ENCODE results near the gene TRPC4. TPM values are rescaled to one million over a fixed set of nuclear protein-coding genes. Genes with fewer than 3 reads are reported as not detected.

The TRPC4 gene
- total RNA-seq (not detected), total RNA-seq (0 to 0.10 (median 0) reads per million in 172 experiments)
- polyA plus RNA-seq (2013, experiment 1 of 2), result not detected
- not detected for polyA plus RNA-seq (2013, experiment 2 of 2)

GRCh38 chr13:37869756-37870488, at the start of gene TRPC4:
Gene TRPC4 (minus strand): TSS chr13:37869772. CDS start chr13:37783333, 86,439 bp downstream.
- Histone ChIP-seq H3K27ac (ENCODE audit: low read depth in 1 of 2, low read length in 2 of 2) (no peak within 1 kb of the TSS), H3K9me3 (ENCODE audit: control insufficient read depth in 1 of 2, insufficient read depth in 1 of 2, low read length in 2 of 2) (peaks cover 0 to 20% of the 10 kb centered on the region in 2 experiments), H3K36me3 (ENCODE audit: insufficient read depth, low read length) (no peaks in the 10 kb centered on the region), H3K27me3 (ENCODE audit: control insufficient read depth in 1 of 2, insufficient read depth in 2 of 2, low read length in 2 of 2) (peaks cover 21 to 23% of the 10 kb centered on the region in 2 experiments), H3K4me3 (ENCODE audit: low read length) (no peak within 1 kb of the TSS), H3K4me1 (ENCODE audit: insufficient read depth, low read length) (no peaks in the 10 kb centered on the region)
- Mint-ChIP-seq H3K36me3 (ENCODE audit: low read depth) (no peaks in the 10 kb centered on the region), H3K9me3 (no peaks in the 10 kb centered on the region), H3K4me3 (no peak within 1 kb of the TSS), H3K27ac (no peak within 1 kb of the TSS), H3K27me3 (peaks cover 31% of the 10 kb centered on the region), H3K4me1 (ENCODE audit: low read depth) (no peaks in the 10 kb centered on the region)
- no peak for TF ChIP-seq CTCF (IDR thresholded peaks at IDR 0.05)
- CTCF ChIA-PET, result no interaction called here
- ATAC-seq (ENCODE audit: poor library complexity) (no peak), DNase-seq (no peak)
- intact Hi-C loops (cut with DNase I, micrococcal nuclease), result no loop called here
- POLR2A ChIA-PET, result no interaction called here

- Histone ChIP-seq H3K4me3 (ENCODE audit: low read length) (no peak overlapping the region), H3K27me3 (ENCODE audit: control insufficient read depth in 1 of 2, insufficient read depth in 2 of 2, low read length in 2 of 2) (no peaks in the 10 kb centered on the region), H3K4me1 (ENCODE audit: insufficient read depth, low read length) (no peaks in the 10 kb centered on the region), H3K36me3 (ENCODE audit: insufficient read depth, low read length) (no peaks in the 10 kb centered on the region), H3K27ac (ENCODE audit: low read depth in 1 of 2, low read length in 2 of 2) (no peak overlapping the region), H3K9me3 (ENCODE audit: control insufficient read depth in 1 of 2, insufficient read depth in 1 of 2, low read length in 2 of 2) (no peaks in the 10 kb centered on the region)
- CTCF ChIA-PET, result no interaction called here
- peaks cover 2% of the 10 kb centered on the region for H3K9me3 Mint-ChIP-seq
- no peak overlapping the region for H3K27ac Mint-ChIP-seq
- no peaks in the 10 kb centered on the region for H3K36me3 Mint-ChIP-seq (ENCODE audit: low read depth)
- TF ChIP-seq CTCF (IDR thresholded peaks at IDR 0.05), result no peak
- H3K4me3 Mint-ChIP-seq, result no peak overlapping the region
- POLR2A ChIA-PET, result no interaction called here
- no peaks in the 10 kb centered on the region for H3K27me3 Mint-ChIP-seq
- ATAC-seq (ENCODE audit: poor library complexity), result no peak
- no peak for DNase-seq
- H3K4me1 Mint-ChIP-seq (ENCODE audit: low read depth), result no peaks in the 10 kb centered on the region
- intact Hi-C loops (cut with DNase I, micrococcal nuclease), result no loop called here
Observed at GRCh38 chr13:37918751-37919150, 49.2 kb upstream of the TRPC4 start.

GRCh38 chr13:37918116-37918714, 48.6 kb upstream of the TRPC4 start:
- intact Hi-C loops (cut with DNase I, micrococcal nuclease), result no loop called here
- no peak for DNase-seq
- H3K36me3 ChIP-seq (ENCODE audit: insufficient read depth, low read length), result no peaks in the 10 kb centered on the region
- H3K4me1 ChIP-seq (ENCODE audit: insufficient read depth, low read length), result no peaks in the 10 kb centered on the region
- no peaks in the 10 kb centered on the region for H3K36me3 Mint-ChIP-seq (ENCODE audit: low read depth)
- H3K27me3 Mint-ChIP-seq, result no peaks in the 10 kb centered on the region
- H3K27ac ChIP-seq (ENCODE audit: low read depth in 1 of 2, low read length in 2 of 2), result no peak overlapping the region
- POLR2A ChIA-PET, result no interaction called here
- H3K9me3 ChIP-seq (ENCODE audit: control insufficient read depth in 1 of 2, insufficient read depth in 1 of 2, low read length in 2 of 2), result no peaks in the 10 kb centered on the region
- ATAC-seq (ENCODE audit: poor library complexity), result no peak
- CTCF ChIA-PET, result no interaction called here
- H3K9me3 Mint-ChIP-seq, result peaks cover 2% of the 10 kb centered on the region
- no peaks in the 10 kb centered on the region for H3K27me3 ChIP-seq (ENCODE audit: control insufficient read depth in 1 of 2, insufficient read depth in 2 of 2, low read length in 2 of 2)
- TF ChIP-seq CTCF (IDR thresholded peaks at IDR 0.05), result no peak
- no peak overlapping the region for H3K4me3 ChIP-seq (ENCODE audit: low read length)
- H3K4me3 Mint-ChIP-seq, result no peak overlapping the region
- no peak overlapping the region for H3K27ac Mint-ChIP-seq
- no peaks in the 10 kb centered on the region for H3K4me1 Mint-ChIP-seq (ENCODE audit: low read depth)
